H1 (cell line): ENCODE measurements around the gene PDXP. TPM values are rescaled to one million over a fixed set of nuclear protein-coding genes. Genes with fewer than 3 reads are reported as not detected.

Experiments used
- CTCF ChIA-PET: fragments of 300-600 bp; sonication (Branson Sonifier 250); formaldehyde crosslinking; loops from one replicate; lab custom pipeline; 2021; ENCODE audit not compliant: partially characterized antibody; lab: Charles Lee
- POLR2A ChIA-PET: fragments of 300-600 bp; sonication (Branson Sonifier 250); formaldehyde crosslinking; loops from one replicate; lab custom pipeline; 2021; ENCODE audit warnings: inconsistent platforms; ENCODE audit not compliant: partially characterized antibody; lab: Charles Lee
- DNase-seq, 2 experiments: peaks; one replicate each; pipeline versions ENCODE4 v3.0.0 to v3.0.0-alpha.2; 2010 to 2022; ENCODE audit warnings: low spot score in 2 of 2, low read depth in 1 of 2, mixed read lengths in 1 of 2
- FAIRE-seq: peaks from 2 replicates; lab custom pipeline; 2011; peaks lifted over from hg19 to GRCh38; lab: Jason Lieb, UNC
- H2AFZ ChIP-seq: 2 replicates; pipeline ENCODE4 v1.8.1; 2012; ENCODE audit warnings: low read length, inconsistent platforms
- H2AK5ac ChIP-seq: 2 replicates; pipeline ENCODE4 v1.6.1; 2013; ENCODE audit warnings: low read depth, low read length
- H2BK120ac ChIP-seq: replicated peaks from 2 replicates; pipeline ENCODE3; 2013; ENCODE audit warnings: low read depth, low read length, inconsistent platforms
- H2BK12ac ChIP-seq: 2 replicates; pipeline ENCODE4 v1.6.1; 2013; ENCODE audit warnings: low read depth, low read length
- H2BK15ac ChIP-seq: 2 replicates; pipeline ENCODE4 v1.6.1; 2013; ENCODE audit warnings: low read length
- H2BK20ac ChIP-seq: 2 replicates; pipeline ENCODE4 v1.6.1; 2013; ENCODE audit warnings: low read length
- H2BK5ac ChIP-seq: 2 replicates; pipeline ENCODE4 v1.6.1; 2013; ENCODE audit warnings: low read depth, low read length
- H3K14ac ChIP-seq: 2 replicates; pipeline ENCODE4 v1.6.1; 2013; ENCODE audit warnings: inconsistent platforms; ENCODE audit not compliant: insufficient read length
- H3K18ac ChIP-seq: 2 replicates; pipeline ENCODE4 v1.6.1; 2013; ENCODE audit warnings: low read length; ENCODE audit errors: extremely low read depth
- H3K23ac ChIP-seq: 2 replicates; pipeline ENCODE4 v1.6.1; 2013; ENCODE audit warnings: inconsistent platforms; ENCODE audit not compliant: insufficient read length
- H3K23me2 ChIP-seq: 2 replicates; pipeline ENCODE4 v1.6.1; 2013; ENCODE audit warnings: low read depth, low read length
- H3K27ac ChIP-seq: 2 replicates; pipeline ENCODE4 v1.6.1; 2011; ENCODE audit warnings: low read depth, low read length, inconsistent platforms
- H3K27me3 ChIP-seq, 4 experiments: replicated peaks in 1 of 4; 1 replicate in 1 of 4; 2 replicates in 3 of 4; pipeline versions ENCODE4 v1.6.1 to v1.8.1; 2011 to 2013; ENCODE audit warnings: low read length in 3 of 4, mild to moderate bottlenecking in 3 of 4, inconsistent platforms in 2 of 4, mixed read lengths in 2 of 4, moderate library complexity in 1 of 4; ENCODE audit not compliant: control insufficient read depth in 3 of 4, insufficient read depth in 3 of 4; ENCODE audit errors: extremely low read depth in 1 of 4
- H3K36me3 ChIP-seq, 4 experiments: 2 replicates each; pipeline versions ENCODE4 v1.6.1 to v1.8.1; 2011 to 2013; ENCODE audit warnings: mild to moderate bottlenecking in 4 of 4, low read length in 3 of 4, moderate library complexity in 2 of 4, control low read depth in 1 of 4, inconsistent platforms in 1 of 4; ENCODE audit not compliant: insufficient read depth in 4 of 4, control insufficient read depth in 2 of 4
- H3K4ac ChIP-seq: replicated peaks from 2 replicates; pipeline ENCODE3; 2013; ENCODE audit warnings: low read length, low read depth, mixed read lengths, inconsistent platforms; ENCODE audit not compliant: insufficient read length
- H3K4me1 ChIP-seq, 4 experiments: replicated peaks in 1 of 4; 1 replicate in 1 of 4; 2 replicates in 3 of 4; pipeline versions ENCODE4 v1.6.1 to v1.8.1; 2011 to 2013; ENCODE audit warnings: low read length in 3 of 4, inconsistent platforms in 2 of 4, mixed read lengths in 1 of 4; ENCODE audit not compliant: insufficient read depth in 4 of 4, control insufficient read depth in 3 of 4
- H3K4me2 ChIP-seq, 2 experiments: 2 replicates each; pipeline versions ENCODE4 v1.6.1 to v1.8.1; 2011 to 2013; ENCODE audit warnings: low read depth in 2 of 2, low read length in 2 of 2, control low read depth in 1 of 2, inconsistent platforms in 1 of 2, mild to moderate bottlenecking in 1 of 2; ENCODE audit not compliant: insufficient read depth in 1 of 2
- H3K4me3 ChIP-seq, 4 experiments: fragments of 200-600, 300-600 bp in 1 of 4; sonication (generic), shearing (Covaris generic), sonication (Bioruptor Twin) in 1 of 4; 2 replicates each; pipeline versions ENCODE4 v1.5.1 to v1.8.1; 2011 to 2016; ENCODE audit warnings: low read length in 4 of 4, low read depth in 3 of 4, control low read depth in 2 of 4, inconsistent platforms in 2 of 4, mild to moderate bottlenecking in 2 of 4, mixed read lengths in 1 of 4, moderate library complexity in 1 of 4; ENCODE audit not compliant: insufficient read depth in 2 of 4; ENCODE audit errors: extremely low read depth in 1 of 4
- H3K56ac ChIP-seq: replicated peaks from 2 replicates; pipeline ENCODE3; 2013; ENCODE audit warnings: low read depth, mild to moderate bottlenecking, mixed read lengths, low read length, inconsistent platforms; ENCODE audit not compliant: insufficient read length
- H3K79me1 ChIP-seq: 2 replicates; pipeline ENCODE4 v1.6.1; 2013; ENCODE audit warnings: low read depth, low read length, control low read depth
- H3K79me2 ChIP-seq, 2 experiments: 2 replicates each; pipeline versions ENCODE4 v1.6.1 to v1.8.1; 2012 to 2013; ENCODE audit warnings: low read length in 2 of 2, mild to moderate bottlenecking in 2 of 2, inconsistent platforms in 1 of 2; ENCODE audit not compliant: insufficient read depth in 2 of 2, control insufficient read depth in 1 of 2
- H3K9ac ChIP-seq, 4 experiments: replicated peaks in 1 of 4; 1 replicate in 1 of 4; 2 replicates in 3 of 4; pipeline versions ENCODE4 v1.6.1 to v1.8.1; 2011 to 2013; ENCODE audit warnings: low read depth in 3 of 4, low read length in 3 of 4, control low read depth in 2 of 4, mild to moderate bottlenecking in 2 of 4, moderate library complexity in 2 of 4, inconsistent platforms in 1 of 4; ENCODE audit errors: extremely low read depth in 1 of 4
- H3K9me3 ChIP-seq, 2 experiments: 2 replicates each; pipeline versions ENCODE4 v1.6.1 to v1.8.1; 2012 to 2013; ENCODE audit warnings: mild to moderate bottlenecking in 2 of 2, moderate library complexity in 2 of 2, control low read depth in 1 of 2, inconsistent platforms in 1 of 2, low read depth in 1 of 2, low read length in 1 of 2, mixed read lengths in 1 of 2; ENCODE audit not compliant: insufficient read depth in 2 of 2
- H4K20me1 ChIP-seq, 2 experiments: replicated peaks in 1 of 2; 2 replicates each; pipeline versions ENCODE3 to v1.8.1; 2011 to 2013; ENCODE audit warnings: inconsistent platforms in 2 of 2, low read length in 2 of 2, mild to moderate bottlenecking in 1 of 2; ENCODE audit not compliant: insufficient read depth in 2 of 2, control insufficient read depth in 1 of 2
- H4K5ac ChIP-seq: 2 replicates; pipeline ENCODE4 v1.6.1; 2013; ENCODE audit warnings: low read length, low read depth, mixed read lengths, inconsistent platforms; ENCODE audit not compliant: insufficient read length
- H4K8ac ChIP-seq: 2 replicates; pipeline ENCODE4 v1.8.0; 2013; ENCODE audit warnings: mild to moderate bottlenecking, moderate library complexity, low read length, inconsistent platforms; ENCODE audit not compliant: insufficient read depth; ENCODE audit errors: extremely low read depth
- H4K91ac ChIP-seq: replicated peaks from 2 replicates; pipeline ENCODE3; 2013; ENCODE audit warnings: low read length, mixed read lengths, inconsistent platforms; ENCODE audit not compliant: insufficient read length
- WGBS, 2 experiments: shearing (Covaris generic) in 1 of 2; methylation state at CpG; one replicate each; pipeline versions ENCODE4 v1.1.6 to v1.1.7; 2013 to 2015; ENCODE audit warnings: low lambda C conversion rate in 2 of 2, mixed read lengths in 2 of 2, inconsistent platforms in 1 of 2, low coverage in 1 of 2, missing lambda C conversion rate in 1 of 2; ENCODE audit not compliant: insufficient replicate concordance in 2 of 2, insufficient coverage in 1 of 2, insufficient read length in 1 of 2; ENCODE audit errors: extremely low coverage in 1 of 2, missing lambda C conversion rate in 1 of 2; 5-methylcytosine and 5-hydroxymethylcytosine counted together
- polyA plus RNA-seq, 7 experiments: library from polyadenylated mRNA; depleted of rRNA in 3 of 7; stranded (reverse) in 5 of 7; unstranded in 2 of 7; fragments of >200 nt in 5 of 7; fragments of 200-250 nt in 2 of 7; gene quantifications; 1 replicate in 5 of 7; 2 replicates in 1 of 7; 4 replicates in 1 of 7; pipeline versions ENCODE4 v1.2.1 to v1.2.3, GENCODE V29; 2011 to 2013; ENCODE audit warnings: missing spikeins in 2 of 7, mixed read lengths in 2 of 7
- total RNA-seq: library from RNA; stranded (reverse); fragmentation: NEBNext Ultra II Directional; extraction: Animal tissue kit (Norgen Biotek cat#: 25700); gene quantifications from 2 replicates; pipeline ENCODE4 v1.2.1, GENCODE V29; 2021

PDXP gene
- total and polyA plus RNA-seq, 2 of the 8 experiments (the other 6 are each of a cell fraction or from before 2014, with no cell fraction given) = 36.6 to 67.7 TPM

- H3K79me1 ChIP-seq = peaks cover 22% of the 10 kb centered on the region
- FAIRE-seq (no peak), DNase-seq (no peak)
- H4K20me1 ChIP-seq = peaks cover 16 to 36% of the 10 kb centered on the region in 2 experiments
- H3K4ac ChIP-seq = no peak overlapping the region
- 96% methylated on average over 23 of the region's 24 CpGs; no CpG with 5 or more reads in 1 of the 2 experiments for WGBS, 2 experiments
- H3K9me3 ChIP-seq = no peaks in the 10 kb centered on the region
- no peak overlapping the region for H2AFZ ChIP-seq
- H3K18ac ChIP-seq = no peak overlapping the region
- no peak overlapping the region for H3K4me3 ChIP-seq
- H2BK15ac ChIP-seq = no peak overlapping the region
- no peak overlapping the region for H4K91ac ChIP-seq
- H3K27ac ChIP-seq = no peak overlapping the region
- peaks cover 0 to 5% (median under 1%) of the 10 kb centered on the region in 4 experiments; a peak in 2 of 7 replicates for H3K4me1 ChIP-seq
- no peak overlapping the region for H2BK12ac ChIP-seq
- no peak overlapping the region for H2BK5ac ChIP-seq
- H3K23me2 ChIP-seq = no peaks in the 10 kb centered on the region
- H3K79me2 ChIP-seq = peaks cover 12 to 43% of the 10 kb centered on the region in 2 experiments; a peak in 3 of 4 replicates
- H4K8ac ChIP-seq = no peak overlapping the region
- no peak overlapping the region for H2BK120ac ChIP-seq
- H3K23ac ChIP-seq = no peak overlapping the region
- no peak overlapping the region for H3K9ac ChIP-seq
- H3K36me3 ChIP-seq = peaks cover 2 to 16% (median 8%) of the 10 kb centered on the region in 4 experiments; a peak in 5 of 8 replicates
- no peak overlapping the region for H3K14ac ChIP-seq
- ChIA-PET POLR2A (no interaction called here), CTCF (interaction anchor here (1.5 to 12.1 kb wide), 2 partner anchors 24 to 103 kb away, joined by 3 to 165 read pairs; partner anchors contain the start of gene SH3BP1)
- no peaks in the 10 kb centered on the region for H3K27me3 ChIP-seq
- no peak overlapping the region for H2AK5ac ChIP-seq
- H4K5ac ChIP-seq = no peak overlapping the region
- no peak overlapping the region for H3K56ac ChIP-seq
- no peak overlapping the region for H2BK20ac ChIP-seq
- H3K4me2 ChIP-seq = no peak overlapping the region
Observed at GRCh38 chr22:37665487-37665886, 7.0 kb downstream of the PDXP start.
